Endothelial cell of hepatic sinusoid (primary cell): ENCODE measurements around the gene ATP1B2.
"Not testable (repeated sequence)": the region's sequence is repeated elsewhere in the genome, so short reads cannot be mapped to it uniquely, and the experiment has no call there.

Source experiments
- in situ Hi-C: cut with HindIII; loops from 2 replicates; pipeline ENCODE4 v1.10.0; 2017; ENCODE audit warnings: low sequenced_read_pairs

Gene ATP1B2

GRCh38 chr17:7650509-7651096 lies at the start of gene ATP1B2:
Gene ATP1B2, plus strand, starts transcription at chr17:7650926. Its CDS starts 593 bp downstream, at chr17:7651519.
- in situ Hi-C loops = no loop called here

- in situ Hi-C loops = no loop called here
These were observed 44.4 kb upstream of the ATP1B2 start for GRCh38 chr17:7606280-7606679.

- in situ Hi-C loops = no loop called here
These were observed 40.1 kb upstream of the ATP1B2 start for GRCh38 chr17:7610641-7611040.

- in situ Hi-C loops = no loop called here
These were observed 39.0 kb upstream of the ATP1B2 start for GRCh38 chr17:7611635-7612293.

GRCh38 chr17:7612294-7612640 lies 38.5 kb upstream of the ATP1B2 start:
- in situ Hi-C loops = no loop called here

GRCh38 chr17:7613769-7614424 lies 36.8 kb upstream of the ATP1B2 start:
- in situ Hi-C loops = no loop called here

GRCh38 chr17:7614425-7615264 lies 36.1 kb upstream of the ATP1B2 start, which contains the start of gene FXR2:
Gene FXR2, minus strand, starts transcription at chr17:7614897. Its CDS starts 365 bp downstream, at chr17:7614532.
- in situ Hi-C loops = no loop called here

GRCh38 chr17:7615265-7615747 lies 35.4 kb upstream of the ATP1B2 start:
- in situ Hi-C loops = no loop called here

- in situ Hi-C loops = no loop called here
These were observed 32.1 kb upstream of the ATP1B2 start for GRCh38 chr17:7618608-7619007.

GRCh38 chr17:7620835-7621234 lies 29.9 kb upstream of the ATP1B2 start:
- in situ Hi-C loops = no loop called here

- in situ Hi-C loops = no loop called here
These were observed 27.1 kb upstream of the ATP1B2 start for GRCh38 chr17:7623661-7624060.

GRCh38 chr17:7625749-7626148 lies 25.0 kb upstream of the ATP1B2 start:
- in situ Hi-C loops = not testable (repeated sequence)

GRCh38 chr17:7626307-7626706 lies 24.4 kb upstream of the ATP1B2 start:
- in situ Hi-C loops = no loop called here

GRCh38 chr17:7626956-7627249 lies 23.8 kb upstream of the ATP1B2 start:
- in situ Hi-C loops = no loop called here

- in situ Hi-C loops = no loop called here
These were observed 23.2 kb upstream of the ATP1B2 start, which contains the start of gene SAT2 for GRCh38 chr17:7627250-7628121. Gene SAT2, minus strand, starts transcription at chr17:7627821. Its CDS starts 186 bp downstream, at chr17:7627635.

GRCh38 chr17:7629939-7630571 lies 20.7 kb upstream of the ATP1B2 start, which contains the start of gene SHBG:
Gene SHBG, plus strand, starts transcription at chr17:7630135. Its CDS starts 38 bp downstream, at chr17:7630173.
- in situ Hi-C loops = no loop called here

- in situ Hi-C loops = no loop called here
These were observed 19.0 kb upstream of the ATP1B2 start for GRCh38 chr17:7631398-7632380.

GRCh38 chr17:7632492-7632894 lies 18.2 kb upstream of the ATP1B2 start:
- in situ Hi-C loops = no loop called here

GRCh38 chr17:7633093-7633492 lies 17.6 kb upstream of the ATP1B2 start:
- in situ Hi-C loops = no loop called here
